ENCODE data around the gene MAPK10.

GRCh38 chr4:86272669-86273068, 87.2 kb downstream of the MAPK10 start:
- TF ChIP-seq CEBPB (IDR thresholded peaks at IDR 0.05) (no peak), CREB1 (IDR thresholded peaks at IDR 0.05; ENCODE audit: low read depth) (no peak), TCF12 (IDR thresholded peaks at IDR 0.05; ENCODE audit: low read depth) (no peak), YY1 (IDR thresholded peaks at IDR 0.05; ENCODE audit: low read depth) (no peak), REST (IDR thresholded peaks at IDR 0.05; ENCODE audit: low read depth) (no peak)

Data from Ishikawa (cell line).